Embryonic facial prominence (tissue), 1 donor: ENCODE results near the gene ANKS4B.
"Not testable (repeated sequence)": the region's sequence is repeated elsewhere in the genome, so short reads cannot be mapped to it uniquely, and the experiment has no call there.

Experiments used
- DNase-seq: peaks from one replicate; pipeline ENCODE4 v3.0.0-alpha.2; 2016; ENCODE audit errors: extremely low spot score

The ANKS4B gene

GRCh38 chr16:21263640-21264570 lies 30.4 kb downstream of the ANKS4B start:
- DNase-seq: no peak

- DNase-seq: no peak
Measured at GRCh38 chr16:21264571-21265036, 31.1 kb downstream of the ANKS4B start.

- no peak for DNase-seq
Measured at GRCh38 chr16:21265104-21265837, 31.8 kb downstream of the ANKS4B start.

GRCh38 chr16:21267298-21267697 lies 33.8 kb downstream of the ANKS4B start:
- DNase-seq: no peak

- no peak for DNase-seq
Measured at GRCh38 chr16:21268236-21268635, 34.7 kb downstream of the ANKS4B start.

- DNase-seq: no peak
Measured at GRCh38 chr16:21272253-21272652, 38.8 kb downstream of the ANKS4B start.

- DNase-seq: not testable (repeated sequence)
Measured at GRCh38 chr16:21272763-21273162, 39.3 kb downstream of the ANKS4B start.

- no peak for DNase-seq
Measured at GRCh38 chr16:21274172-21274726, 40.8 kb downstream of the ANKS4B start.

- no peak for DNase-seq
Measured at GRCh38 chr16:21275529-21275928, 42.0 kb downstream of the ANKS4B start.

GRCh38 chr16:21276090-21276489 lies 42.6 kb downstream of the ANKS4B start:
- DNase-seq: no peak

GRCh38 chr16:21277045-21277926 lies 43.8 kb downstream of the ANKS4B start:
- DNase-seq: no peak

- DNase-seq: no peak
Measured at GRCh38 chr16:21277927-21278706, 44.6 kb downstream of the ANKS4B start, which contains the start of gene CRYM. TSS of gene CRYM (minus strand) at chr16:21278290. CDS start at chr16:21278251, 39 bp downstream.

GRCh38 chr16:21279501-21279900 lies 46.0 kb downstream of the ANKS4B start:
- no peak for DNase-seq

GRCh38 chr16:21281698-21282389 lies 48.3 kb downstream of the ANKS4B start:
- no peak for DNase-seq

GRCh38 chr16:21283521-21284289 lies 50.2 kb downstream of the ANKS4B start:
- DNase-seq: no peak

- DNase-seq: no peak
Measured at GRCh38 chr16:21284414-21284813, 50.9 kb downstream of the ANKS4B start.

- no peak for DNase-seq
Measured at GRCh38 chr16:21285314-21285713, 51.8 kb downstream of the ANKS4B start.

GRCh38 chr16:21289789-21290188 lies 56.3 kb downstream of the ANKS4B start:
- DNase-seq: not testable (repeated sequence)
